ENCODE results near the gene ATF3.

- no peak for TF ChIP-seq EZH2phosphoT487 (IDR thresholded peaks at IDR 0.05; ENCODE audit: borderline replicate concordance, low read depth, low read length)
- TF ChIP-seq, protein P1, sequence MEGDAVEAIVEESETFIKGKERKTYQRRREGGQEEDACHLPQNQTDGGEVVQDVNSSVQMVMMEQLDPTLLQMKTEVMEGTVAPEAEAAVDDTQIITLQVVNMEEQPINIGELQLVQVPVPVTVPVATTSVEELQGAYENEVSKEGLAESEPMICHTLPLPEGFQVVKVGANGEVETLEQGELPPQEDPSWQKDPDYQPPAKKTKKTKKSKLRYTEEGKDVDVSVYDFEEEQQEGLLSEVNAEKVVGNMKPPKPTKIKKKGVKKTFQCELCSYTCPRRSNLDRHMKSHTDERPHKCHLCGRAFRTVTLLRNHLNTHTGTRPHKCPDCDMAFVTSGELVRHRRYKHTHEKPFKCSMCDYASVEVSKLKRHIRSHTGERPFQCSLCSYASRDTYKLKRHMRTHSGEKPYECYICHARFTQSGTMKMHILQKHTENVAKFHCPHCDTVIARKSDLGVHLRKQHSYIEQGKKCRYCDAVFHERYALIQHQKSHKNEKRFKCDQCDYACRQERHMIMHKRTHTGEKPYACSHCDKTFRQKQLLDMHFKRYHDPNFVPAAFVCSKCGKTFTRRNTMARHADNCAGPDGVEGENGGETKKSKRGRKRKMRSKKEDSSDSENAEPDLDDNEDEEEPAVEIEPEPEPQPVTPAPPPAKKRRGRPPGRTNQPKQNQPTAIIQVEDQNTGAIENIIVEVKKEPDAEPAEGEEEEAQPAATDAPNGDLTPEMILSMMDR (conservative IDR thresholded peaks at IDR 0.05; ENCODE audit: low read length) = no peak
These were observed 47.6 kb upstream of the ATF3 start for GRCh38 chr1:212560933-212561460.
